ENCODE data around the gene UBE2G2.

DNA sequence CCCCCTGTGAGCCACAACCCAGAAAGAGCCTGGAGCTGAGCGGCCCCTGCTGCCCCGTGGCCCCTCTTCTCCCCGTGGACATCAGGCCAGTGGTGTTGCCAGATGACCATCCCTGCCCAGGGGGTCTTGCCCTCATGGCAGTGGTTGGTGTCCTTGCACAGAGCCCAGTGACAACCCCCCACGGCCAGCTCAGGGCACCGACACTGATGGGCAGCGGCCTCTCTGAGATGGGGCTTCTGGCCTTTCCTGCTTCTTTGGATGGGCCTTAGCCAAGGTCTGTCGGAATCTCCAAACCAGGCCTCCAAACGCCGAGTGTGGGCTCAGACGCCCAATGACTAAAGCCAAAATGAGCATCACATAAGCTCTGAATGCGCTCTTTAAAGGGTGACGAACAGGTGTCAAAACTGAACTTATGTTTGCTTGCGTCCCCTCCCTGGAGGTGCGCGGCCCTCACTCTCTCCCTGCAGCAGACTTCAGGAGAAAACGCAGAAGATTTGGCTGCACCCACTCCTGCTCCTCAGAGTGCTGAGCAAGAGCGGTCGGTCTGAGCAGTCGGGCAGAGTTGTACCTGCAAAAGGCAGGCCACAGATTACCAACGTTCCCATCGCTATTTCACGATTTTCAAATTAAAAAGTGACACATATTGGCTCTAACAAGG is 41.9 kb downstream of the UBE2G2 start:
- no peak for TF ChIP-seq POLR2A (IDR thresholded peaks at IDR 0.05)
- TF ChIP-seq CTCF (IDR thresholded peaks at IDR 0.05) = no peak
- TF ChIP-seq EP300 (IDR thresholded peaks at IDR 0.05) = no peak
- TF ChIP-seq POLR2AphosphoS5 (IDR thresholded peaks at IDR 0.05) = no peak

All from upper lobe of left lung (tissue), 4 donors.